Epidermal melanocyte (primary cell): Measurements from ENCODE around the gene PARD3.
"Not testable (repeated sequence)": the region's sequence is repeated elsewhere in the genome, so short reads cannot be mapped to it uniquely, and the experiment has no call there.

Experiments
- DNase-seq: peaks from one replicate; pipeline ENCODE4 v3.0.0; 2011; ENCODE audit warnings: low spot score; ENCODE audit not compliant: insufficient read length

PARD3 gene

GRCh38 chr10:34815185-34816084 is at the start of gene PARD3:
TSS of gene PARD3 (minus strand) at chr10:34815296. CDS start at chr10:34814995, 301 bp downstream.
- DNase-seq, result peak; percentile 45

GRCh38 chr10:34864149-34865067 is 49.3 kb upstream of the PARD3 start:
- no peak for DNase-seq

GRCh38 chr10:34862892-34863291 is 47.8 kb upstream of the PARD3 start:
- DNase-seq, result no peak

- DNase-seq, result no peak
These were observed 46.4 kb upstream of the PARD3 start for GRCh38 chr10:34861293-34862021.

GRCh38 chr10:34859170-34859569 is 44.1 kb upstream of the PARD3 start:
- no peak for DNase-seq

- DNase-seq, result no peak
These were observed 42.9 kb upstream of the PARD3 start for GRCh38 chr10:34858003-34858402.

- DNase-seq, result no peak
These were observed 39.1 kb upstream of the PARD3 start for GRCh38 chr10:34854147-34854601.

GRCh38 chr10:34853357-34853756 is 38.3 kb upstream of the PARD3 start:
- DNase-seq, result no peak

GRCh38 chr10:34850558-34850957 is 35.5 kb upstream of the PARD3 start:
- DNase-seq, result no peak

GRCh38 chr10:34850036-34850435 is 34.9 kb upstream of the PARD3 start:
- no peak for DNase-seq

GRCh38 chr10:34845070-34845469 is 30.0 kb upstream of the PARD3 start:
- no peak for DNase-seq

GRCh38 chr10:34844448-34844847 is 29.4 kb upstream of the PARD3 start:
- no peak for DNase-seq

- DNase-seq, result not testable (repeated sequence)
These were observed 28.4 kb upstream of the PARD3 start for GRCh38 chr10:34843470-34843869.

- DNase-seq, result no peak
These were observed 23.3 kb upstream of the PARD3 start for GRCh38 chr10:34838366-34838900.

- DNase-seq, result no peak
These were observed 20.9 kb upstream of the PARD3 start for GRCh38 chr10:34835908-34836508.

GRCh38 chr10:34834274-34834673 is 19.2 kb upstream of the PARD3 start:
- no peak for DNase-seq

GRCh38 chr10:34830217-34830822 is 15.2 kb upstream of the PARD3 start:
- DNase-seq, result no peak

GRCh38 chr10:34826857-34827766 is 12.0 kb upstream of the PARD3 start:
- no peak for DNase-seq

GRCh38 chr10:34826221-34826620 is 11.1 kb upstream of the PARD3 start:
- no peak for DNase-seq
